ENCODE data around the gene OR6N2.

The OR6N2 gene

DNA sequence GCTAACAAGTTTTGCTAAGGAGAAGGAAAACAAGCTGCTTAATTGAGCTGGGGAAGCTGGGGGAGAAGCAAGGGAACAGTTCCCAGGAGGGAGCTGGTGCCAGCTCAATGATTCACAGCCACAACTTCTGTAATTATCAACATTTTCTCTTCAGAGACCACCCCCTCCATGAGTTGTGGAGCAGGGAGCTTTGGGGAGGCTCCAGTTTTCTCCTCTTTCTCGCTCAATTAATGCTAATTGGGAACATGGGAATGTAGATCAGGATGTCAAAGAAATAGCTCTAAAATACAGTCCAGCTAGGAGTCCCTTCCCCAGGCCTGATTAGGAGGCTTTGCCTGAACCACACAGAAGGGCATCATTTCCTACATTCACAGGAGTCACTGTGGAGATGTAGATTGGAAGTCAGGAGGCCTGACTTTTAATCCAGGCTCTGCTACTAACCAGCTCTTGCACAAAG lies 38.0 kb upstream of the OR6N2 start:
- H3K4me2 ChIP-seq (ENCODE audit: low read length) = no peak overlapping the region
- no peak for TF ChIP-seq EZH2phosphoT487 (IDR thresholded peaks at IDR 0.05; ENCODE audit: low read depth)
- TF ChIP-seq, protein P1, sequence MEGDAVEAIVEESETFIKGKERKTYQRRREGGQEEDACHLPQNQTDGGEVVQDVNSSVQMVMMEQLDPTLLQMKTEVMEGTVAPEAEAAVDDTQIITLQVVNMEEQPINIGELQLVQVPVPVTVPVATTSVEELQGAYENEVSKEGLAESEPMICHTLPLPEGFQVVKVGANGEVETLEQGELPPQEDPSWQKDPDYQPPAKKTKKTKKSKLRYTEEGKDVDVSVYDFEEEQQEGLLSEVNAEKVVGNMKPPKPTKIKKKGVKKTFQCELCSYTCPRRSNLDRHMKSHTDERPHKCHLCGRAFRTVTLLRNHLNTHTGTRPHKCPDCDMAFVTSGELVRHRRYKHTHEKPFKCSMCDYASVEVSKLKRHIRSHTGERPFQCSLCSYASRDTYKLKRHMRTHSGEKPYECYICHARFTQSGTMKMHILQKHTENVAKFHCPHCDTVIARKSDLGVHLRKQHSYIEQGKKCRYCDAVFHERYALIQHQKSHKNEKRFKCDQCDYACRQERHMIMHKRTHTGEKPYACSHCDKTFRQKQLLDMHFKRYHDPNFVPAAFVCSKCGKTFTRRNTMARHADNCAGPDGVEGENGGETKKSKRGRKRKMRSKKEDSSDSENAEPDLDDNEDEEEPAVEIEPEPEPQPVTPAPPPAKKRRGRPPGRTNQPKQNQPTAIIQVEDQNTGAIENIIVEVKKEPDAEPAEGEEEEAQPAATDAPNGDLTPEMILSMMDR (IDR thresholded peaks at IDR 0.05; ENCODE audit: low read depth, low read length) = no peak

DNA sequence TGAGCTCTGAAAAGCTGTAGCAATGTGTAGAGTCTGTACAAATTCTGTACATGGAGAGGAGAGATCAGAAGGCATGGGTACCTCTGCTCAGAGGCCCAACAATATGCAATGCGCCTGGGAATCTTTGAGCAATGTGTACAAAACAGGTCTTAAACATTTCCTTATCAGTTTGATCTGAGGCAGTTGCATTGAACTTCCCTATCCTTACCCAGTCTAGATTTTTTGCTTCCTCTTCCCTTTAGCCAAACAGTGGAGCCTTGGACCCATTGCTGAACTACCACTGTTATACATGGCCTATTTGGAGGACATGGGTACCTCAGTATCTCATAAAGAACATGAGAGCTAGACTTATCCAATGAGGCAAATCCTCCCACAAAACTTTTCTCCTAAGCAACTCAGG lies 37.6 kb upstream of the OR6N2 start:
- no peaks in the 10 kb centered on the region for H3K9me3 ChIP-seq (ENCODE audit: insufficient read depth, low read length)
- TF ChIP-seq, protein P1 (IDR thresholded peaks at IDR 0.05; ENCODE audit: low read depth, low read length) = no peak
- no peak for TF ChIP-seq EZH2phosphoT487 (IDR thresholded peaks at IDR 0.05; ENCODE audit: low read depth)
- no peak overlapping the region for H3K4me2 ChIP-seq (ENCODE audit: low read length)
- H3K36me3 ChIP-seq (replicated peaks; ENCODE audit: low read depth, low read length) = no peaks in the 10 kb centered on the region
- H3K9ac ChIP-seq (ENCODE audit: low read length) = no peak overlapping the region
- no peak overlapping the region for H3K27ac ChIP-seq (ENCODE audit: low read length)
- H3K27me3 ChIP-seq (ENCODE audit: low read depth, low read length) = no peaks in the 10 kb centered on the region
- H2AFZ ChIP-seq (ENCODE audit: low read depth, low read length) = no peak overlapping the region
- no peaks in the 10 kb centered on the region for H4K20me1 ChIP-seq (ENCODE audit: insufficient read depth, low read length)
- no peak overlapping the region for H3K4me3 ChIP-seq (ENCODE audit: low read length)
- no peaks in the 10 kb centered on the region for H3K79me2 ChIP-seq (ENCODE audit: low read length)
- H3K4me1 ChIP-seq (ENCODE audit: low read length) = no peaks in the 10 kb centered on the region

More for the DNA sequence above, 38.0 kb upstream of the OR6N2 start:
- Histone ChIP-seq H3K9ac (ENCODE audit: low read length) (no peak overlapping the region), H2AFZ (ENCODE audit: low read depth, low read length) (no peak overlapping the region), H3K9me3 (ENCODE audit: insufficient read depth, low read length) (no peaks in the 10 kb centered on the region), H3K4me1 (ENCODE audit: low read length) (no peaks in the 10 kb centered on the region), H3K27me3 (ENCODE audit: low read depth, low read length) (no peaks in the 10 kb centered on the region), H3K4me3 (ENCODE audit: low read length) (no peak overlapping the region), H4K20me1 (ENCODE audit: insufficient read depth, low read length) (no peaks in the 10 kb centered on the region), H3K27ac (ENCODE audit: low read length) (no peak overlapping the region), H3K36me3 (replicated peaks; ENCODE audit: low read depth, low read length) (no peaks in the 10 kb centered on the region), H3K79me2 (ENCODE audit: low read length) (no peaks in the 10 kb centered on the region)

DNA sequence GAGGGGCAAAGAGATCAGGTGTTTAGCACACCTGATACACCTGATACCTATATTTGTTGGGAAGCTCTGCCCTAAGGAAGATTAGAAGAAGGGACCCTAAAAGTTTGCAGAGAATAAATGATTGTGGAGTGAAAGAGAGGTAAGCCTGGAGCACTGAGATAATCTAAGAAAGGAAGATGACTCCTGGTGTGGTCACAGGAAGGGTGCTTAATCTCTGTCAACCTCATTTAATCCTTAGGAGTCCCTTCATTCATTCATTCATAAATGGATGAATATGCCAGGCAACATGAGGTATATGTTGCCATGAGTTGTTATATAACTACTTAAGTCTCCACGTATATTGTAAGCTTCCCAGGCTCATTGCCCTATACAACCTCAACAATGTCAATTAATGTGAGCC lies 34.0 kb upstream of the OR6N2 start:
- no peak overlapping the region for H3K4me3 ChIP-seq (ENCODE audit: low read length)
- no peaks in the 10 kb centered on the region for H3K79me2 ChIP-seq (ENCODE audit: low read length)
- peaks cover 3% of the 10 kb centered on the region; the same call in 1 of the 2 replicates for H3K4me1 ChIP-seq (ENCODE audit: low read length)
- no peaks in the 10 kb centered on the region for H3K36me3 ChIP-seq (replicated peaks; ENCODE audit: low read depth, low read length)
- H3K4me2 ChIP-seq (ENCODE audit: low read length) = no peak overlapping the region
- no peaks in the 10 kb centered on the region for H3K27me3 ChIP-seq (ENCODE audit: low read depth, low read length)
- no peaks in the 10 kb centered on the region for H4K20me1 ChIP-seq (ENCODE audit: insufficient read depth, low read length)
- H2AFZ ChIP-seq (ENCODE audit: low read depth, low read length) = no peak overlapping the region
- H3K27ac ChIP-seq (ENCODE audit: low read length) = no peak overlapping the region
- no peak overlapping the region for H3K9ac ChIP-seq (ENCODE audit: low read length)
- H3K9me3 ChIP-seq (ENCODE audit: insufficient read depth, low read length) = no peaks in the 10 kb centered on the region
- TF ChIP-seq EZH2phosphoT487 (IDR thresholded peaks at IDR 0.05; ENCODE audit: low read depth) = no peak
- TF ChIP-seq, protein P1 (IDR thresholded peaks at IDR 0.05; ENCODE audit: low read depth, low read length) = no peak

DNA sequence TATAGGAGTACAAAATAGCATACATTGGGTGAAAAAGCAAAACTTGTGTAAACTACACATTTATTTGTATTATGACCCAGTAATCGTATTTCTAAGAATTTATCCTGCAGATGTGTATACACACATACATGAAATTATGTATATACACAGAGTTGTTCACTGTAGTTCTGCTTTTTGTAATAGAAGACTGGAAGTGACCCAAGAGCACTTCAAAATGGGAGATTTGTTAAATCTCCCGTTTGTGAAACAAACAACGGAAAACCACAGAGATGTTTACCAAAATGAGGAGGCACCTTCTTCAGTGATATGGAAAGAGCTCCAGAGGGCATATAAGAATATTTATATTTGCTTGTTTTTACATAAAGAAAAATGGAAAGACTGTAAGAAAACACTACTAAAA lies 32.2 kb upstream of the OR6N2 start:
- Histone ChIP-seq H3K4me2 (ENCODE audit: low read length) (no peak overlapping the region), H3K4me3 (ENCODE audit: low read length) (no peak overlapping the region), H3K9me3 (ENCODE audit: insufficient read depth, low read length) (no peaks in the 10 kb centered on the region), H3K79me2 (ENCODE audit: low read length) (no peaks in the 10 kb centered on the region), H4K20me1 (ENCODE audit: insufficient read depth, low read length) (no peaks in the 10 kb centered on the region), H3K27me3 (ENCODE audit: low read depth, low read length) (no peaks in the 10 kb centered on the region), H3K4me1 (ENCODE audit: low read length) (peaks cover 16% of the 10 kb centered on the region), H3K27ac (ENCODE audit: low read length) (no peak overlapping the region), H3K9ac (ENCODE audit: low read length) (no peak overlapping the region), H2AFZ (ENCODE audit: low read depth, low read length) (no peak overlapping the region), H3K36me3 (replicated peaks; ENCODE audit: low read depth, low read length) (no peaks in the 10 kb centered on the region)
- no peak for TF ChIP-seq EZH2phosphoT487 (IDR thresholded peaks at IDR 0.05; ENCODE audit: low read depth)
- TF ChIP-seq, protein P1 (IDR thresholded peaks at IDR 0.05; ENCODE audit: low read depth, low read length) = no peak

All from OCI-LY3 (cell line).